Measurements from ENCODE around the gene USP12.

DNA sequence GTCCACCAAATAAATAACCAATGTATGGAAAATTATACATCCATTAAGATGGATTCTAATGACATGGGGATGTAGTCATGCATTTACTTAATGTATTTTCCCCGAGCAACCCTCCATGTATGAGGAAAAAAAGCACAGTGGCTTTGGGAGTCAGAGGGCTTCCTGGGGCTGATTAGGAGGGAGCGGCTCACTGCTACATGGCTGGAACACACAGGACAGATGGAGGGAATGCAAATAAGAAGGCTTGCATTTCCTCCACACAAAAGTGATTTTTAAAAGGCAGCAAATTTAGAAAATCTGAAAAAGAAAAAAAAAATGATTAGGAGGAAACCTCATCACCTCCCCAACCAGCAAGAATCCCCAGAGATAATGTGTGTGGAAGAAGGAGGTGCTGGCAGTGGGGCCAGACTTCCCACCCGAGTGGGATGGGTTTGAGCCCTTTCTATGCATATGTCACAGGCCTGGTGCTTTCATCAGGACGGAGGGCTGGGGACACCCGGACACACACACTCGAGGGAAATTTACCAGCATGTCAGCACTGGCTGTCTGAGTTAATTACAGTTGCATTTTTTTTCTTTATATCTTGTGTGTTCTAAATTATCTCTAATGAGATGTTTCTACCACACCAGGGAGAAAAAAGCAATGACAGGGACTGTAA, 118.9 kb downstream of the USP12 start:
- TF ChIP-seq, protein P1, sequence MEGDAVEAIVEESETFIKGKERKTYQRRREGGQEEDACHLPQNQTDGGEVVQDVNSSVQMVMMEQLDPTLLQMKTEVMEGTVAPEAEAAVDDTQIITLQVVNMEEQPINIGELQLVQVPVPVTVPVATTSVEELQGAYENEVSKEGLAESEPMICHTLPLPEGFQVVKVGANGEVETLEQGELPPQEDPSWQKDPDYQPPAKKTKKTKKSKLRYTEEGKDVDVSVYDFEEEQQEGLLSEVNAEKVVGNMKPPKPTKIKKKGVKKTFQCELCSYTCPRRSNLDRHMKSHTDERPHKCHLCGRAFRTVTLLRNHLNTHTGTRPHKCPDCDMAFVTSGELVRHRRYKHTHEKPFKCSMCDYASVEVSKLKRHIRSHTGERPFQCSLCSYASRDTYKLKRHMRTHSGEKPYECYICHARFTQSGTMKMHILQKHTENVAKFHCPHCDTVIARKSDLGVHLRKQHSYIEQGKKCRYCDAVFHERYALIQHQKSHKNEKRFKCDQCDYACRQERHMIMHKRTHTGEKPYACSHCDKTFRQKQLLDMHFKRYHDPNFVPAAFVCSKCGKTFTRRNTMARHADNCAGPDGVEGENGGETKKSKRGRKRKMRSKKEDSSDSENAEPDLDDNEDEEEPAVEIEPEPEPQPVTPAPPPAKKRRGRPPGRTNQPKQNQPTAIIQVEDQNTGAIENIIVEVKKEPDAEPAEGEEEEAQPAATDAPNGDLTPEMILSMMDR (IDR thresholded peaks at IDR 0.05): no peak
- TF ChIP-seq POLR2A (IDR thresholded peaks at IDR 0.05): no peak
